RPMI7951 (cell line): ENCODE results near the gene ICOSLG. TPM values are rescaled to one million over a fixed set of nuclear protein-coding genes. Genes with fewer than 3 reads are reported as not detected.
"Not testable (repeated sequence)": the region's sequence is repeated elsewhere in the genome, so short reads cannot be mapped to it uniquely, and the experiment has no call there.

Source experiments
- DNase-seq: peaks from one replicate; pipeline ENCODE4 v3.0.0-alpha.2; 2012; ENCODE audit warnings: low read depth
- total RNA-seq: library from RNA; depleted of rRNA; stranded (reverse); fragments of >200 nt; shearing (Covaris generic); gene quantifications from 2 replicates; pipeline ENCODE4 v1.2.3, GENCODE V29; 2014; rRNA removed

ICOSLG gene, protein sequence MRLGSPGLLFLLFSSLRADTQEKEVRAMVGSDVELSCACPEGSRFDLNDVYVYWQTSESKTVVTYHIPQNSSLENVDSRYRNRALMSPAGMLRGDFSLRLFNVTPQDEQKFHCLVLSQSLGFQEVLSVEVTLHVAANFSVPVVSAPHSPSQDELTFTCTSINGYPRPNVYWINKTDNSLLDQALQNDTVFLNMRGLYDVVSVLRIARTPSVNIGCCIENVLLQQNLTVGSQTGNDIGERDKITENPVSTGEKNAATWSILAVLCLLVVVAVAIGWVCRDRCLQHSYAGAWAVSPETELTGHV
- total RNA-seq = 2.1 and 4.6 TPM in 2 replicates

DNA sequence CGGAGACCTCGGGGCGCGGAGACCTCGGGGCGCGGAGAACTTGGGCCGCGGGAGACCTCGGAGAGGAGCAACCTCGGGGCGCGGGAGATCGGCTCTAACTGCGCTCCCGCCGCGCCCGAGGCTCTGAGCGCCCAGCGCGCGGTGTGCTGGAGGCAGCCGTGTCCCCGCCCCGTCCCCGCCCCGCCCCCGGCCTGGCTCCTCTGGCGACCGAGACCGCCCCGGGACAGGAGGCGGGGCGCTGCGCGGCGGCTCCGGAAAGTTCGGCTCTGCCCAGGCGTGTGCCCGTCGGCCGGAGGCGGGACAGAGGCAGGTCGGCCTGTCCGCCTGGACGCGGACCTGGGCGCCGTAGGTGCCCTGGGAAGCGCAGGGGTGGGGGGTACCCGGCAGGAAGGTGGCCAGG lies at the start of gene ICOSLG:
Gene ICOSLG, minus strand, starts transcription at position 102 of the 400 bp plus-strand sequence. CDS start 126 bp downstream, outside the sequence.
- not testable (repeated sequence) for DNase-seq

GRCh38 chr21:44289381-44290010 lies 48.8 kb upstream of the ICOSLG start:
- no peak for DNase-seq

DNA sequence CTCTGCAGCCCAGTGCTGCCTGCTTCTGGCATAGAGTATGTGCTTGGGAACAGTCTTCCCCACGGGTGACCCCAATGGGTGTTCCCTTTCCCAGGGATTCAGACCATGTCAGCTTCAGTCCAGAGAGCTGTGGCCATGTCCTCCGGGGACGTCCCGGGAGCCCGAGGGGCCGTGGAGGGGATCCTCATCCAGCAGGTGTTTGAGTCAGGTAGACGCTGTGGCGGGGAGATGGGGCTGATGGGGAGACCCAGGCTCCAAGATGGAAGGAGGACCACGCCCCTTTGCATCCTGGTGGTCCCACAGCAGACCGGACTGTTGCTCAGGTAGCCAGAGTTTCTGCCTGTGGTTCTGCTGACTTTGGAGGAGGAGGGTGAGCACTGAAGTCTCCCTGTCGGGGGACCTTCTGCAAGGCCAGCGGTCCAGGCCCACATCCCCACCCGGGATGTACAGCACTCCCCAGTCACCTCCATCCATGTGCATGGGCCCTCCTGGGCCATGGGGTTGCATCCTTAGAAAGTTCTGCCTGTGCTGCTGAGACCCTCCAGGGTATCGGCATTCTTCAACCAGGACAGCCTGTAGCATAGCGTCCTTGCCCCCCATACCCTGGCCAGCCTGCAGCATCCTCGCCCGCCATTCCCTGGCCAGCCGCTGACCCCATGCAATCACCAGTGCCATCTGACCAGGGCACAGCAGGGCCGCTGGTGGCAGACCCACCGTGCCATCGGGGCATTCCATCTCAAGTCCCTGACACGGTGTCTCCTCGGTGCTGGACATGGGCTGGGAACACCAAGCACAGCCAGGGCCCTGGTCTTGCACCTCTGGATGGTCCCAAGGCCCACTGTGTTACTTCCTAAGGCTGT lies 47.7 kb upstream of the ICOSLG start:
- no peak for DNase-seq

DNA sequence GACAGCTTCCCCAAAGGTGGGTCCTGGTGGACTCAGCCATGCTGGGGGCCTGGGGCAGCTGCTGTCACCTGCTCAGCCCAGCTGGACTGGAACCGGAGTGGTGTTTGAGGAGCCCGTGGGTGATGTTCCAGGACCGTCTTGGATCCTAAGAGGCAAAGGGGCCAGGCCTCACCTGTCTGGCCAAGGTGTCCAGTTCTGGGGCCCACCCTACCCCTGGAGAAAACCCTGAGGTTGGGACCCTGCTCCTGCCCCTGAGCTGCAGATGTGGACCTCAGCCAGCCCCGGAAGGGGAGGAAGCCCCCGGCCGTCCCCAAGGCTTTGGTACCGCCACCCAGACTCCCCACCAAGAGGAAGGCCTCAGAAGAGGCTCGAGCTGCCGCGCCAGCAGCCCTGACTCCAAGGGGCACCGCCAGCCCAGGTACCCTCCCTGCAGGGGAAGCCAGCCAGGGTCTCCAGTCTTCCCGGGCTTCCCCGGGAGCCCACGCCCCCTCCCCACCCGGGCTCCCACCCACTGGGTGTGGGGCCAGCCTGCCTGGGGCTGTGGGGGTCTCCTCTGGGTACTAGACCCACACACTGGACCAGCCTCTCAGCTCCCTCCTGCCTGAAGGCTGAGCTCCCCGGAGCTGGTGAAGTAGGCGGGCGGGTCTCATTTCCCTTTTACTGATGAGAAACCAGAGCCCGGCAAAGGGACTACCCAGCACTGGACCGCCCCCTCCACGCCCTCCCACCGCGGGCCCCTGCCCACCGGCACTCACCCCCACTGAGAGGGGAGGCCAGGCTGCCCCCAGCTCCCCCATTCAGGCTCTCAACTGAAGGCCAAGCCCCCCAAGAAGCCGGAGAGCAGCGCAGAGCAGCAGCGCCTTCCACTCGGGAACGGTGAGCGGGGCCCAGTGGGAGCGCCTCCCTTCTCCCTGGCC lies 46.2 kb upstream of the ICOSLG start:
- DNase-seq = no peak

DNA sequence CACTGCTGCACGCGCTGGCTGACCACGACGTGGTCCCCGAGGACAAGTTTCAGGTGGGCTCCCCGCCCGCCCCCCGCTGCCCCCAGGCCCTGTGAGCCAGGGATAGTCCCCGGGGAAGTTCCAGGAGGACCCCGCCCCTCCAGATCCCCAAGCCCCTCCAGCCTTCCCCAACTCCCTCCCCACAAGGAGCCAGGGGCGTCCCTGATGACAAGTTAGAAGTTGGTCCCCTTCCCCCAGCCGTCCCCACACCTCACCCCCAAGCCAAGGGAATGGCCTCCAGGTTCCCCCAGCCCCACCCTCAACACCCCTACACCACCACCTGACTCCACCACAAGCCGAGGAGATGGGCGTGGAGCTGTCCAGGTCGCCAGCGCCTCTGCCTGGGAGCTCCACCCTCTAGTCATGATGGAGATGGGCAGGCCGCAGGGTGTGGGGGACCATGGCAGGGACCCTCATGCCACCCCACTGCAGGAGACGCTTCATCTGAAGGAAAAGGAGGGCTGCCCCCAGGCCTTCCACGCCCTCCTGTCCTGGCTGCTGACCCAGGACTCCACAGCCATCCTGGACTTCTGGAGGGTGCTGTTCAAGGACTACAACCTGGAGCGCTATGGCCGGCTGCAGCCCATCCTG lies 45.5 kb upstream of the ICOSLG start:
- DNase-seq = no peak

- DNase-seq = peak; percentile 51
Measured at GRCh38 chr21:44285138-44285992, 44.6 kb upstream of the ICOSLG start, which contains the start of gene AIRE. AIRE (plus strand) TSS chr21:44285876; CDS start chr21:44286007, 131 bp downstream.

DNA sequence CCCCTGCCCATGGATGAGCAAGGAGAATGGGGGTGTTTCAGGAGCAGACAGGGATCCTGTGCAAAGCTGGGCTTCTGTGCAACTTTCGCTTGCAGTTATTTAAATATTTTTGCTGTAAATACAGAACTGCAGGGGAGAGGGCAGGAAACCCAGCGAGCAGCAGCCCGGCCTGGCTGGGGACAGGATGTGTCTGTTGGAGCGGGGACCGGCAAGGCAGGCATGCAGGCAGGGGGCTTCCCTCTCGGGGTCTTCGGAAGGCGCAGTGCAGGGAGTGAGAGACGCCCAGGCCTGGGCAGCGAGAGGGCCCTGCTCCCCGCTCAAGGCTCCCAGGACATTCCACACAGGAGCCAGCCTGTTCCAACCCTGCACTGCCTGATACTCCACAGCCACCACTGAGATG lies 43.2 kb upstream of the ICOSLG start:
- DNase-seq = no peak

GRCh38 chr21:44283211-44283785 lies 42.6 kb upstream of the ICOSLG start:
- DNase-seq = not testable (repeated sequence)

GRCh38 chr21:44282370-44282769 lies 41.6 kb upstream of the ICOSLG start:
- DNase-seq = no peak

- no peak for DNase-seq
Measured at GRCh38 chr21:44281801-44282200, 41.1 kb upstream of the ICOSLG start.

DNA sequence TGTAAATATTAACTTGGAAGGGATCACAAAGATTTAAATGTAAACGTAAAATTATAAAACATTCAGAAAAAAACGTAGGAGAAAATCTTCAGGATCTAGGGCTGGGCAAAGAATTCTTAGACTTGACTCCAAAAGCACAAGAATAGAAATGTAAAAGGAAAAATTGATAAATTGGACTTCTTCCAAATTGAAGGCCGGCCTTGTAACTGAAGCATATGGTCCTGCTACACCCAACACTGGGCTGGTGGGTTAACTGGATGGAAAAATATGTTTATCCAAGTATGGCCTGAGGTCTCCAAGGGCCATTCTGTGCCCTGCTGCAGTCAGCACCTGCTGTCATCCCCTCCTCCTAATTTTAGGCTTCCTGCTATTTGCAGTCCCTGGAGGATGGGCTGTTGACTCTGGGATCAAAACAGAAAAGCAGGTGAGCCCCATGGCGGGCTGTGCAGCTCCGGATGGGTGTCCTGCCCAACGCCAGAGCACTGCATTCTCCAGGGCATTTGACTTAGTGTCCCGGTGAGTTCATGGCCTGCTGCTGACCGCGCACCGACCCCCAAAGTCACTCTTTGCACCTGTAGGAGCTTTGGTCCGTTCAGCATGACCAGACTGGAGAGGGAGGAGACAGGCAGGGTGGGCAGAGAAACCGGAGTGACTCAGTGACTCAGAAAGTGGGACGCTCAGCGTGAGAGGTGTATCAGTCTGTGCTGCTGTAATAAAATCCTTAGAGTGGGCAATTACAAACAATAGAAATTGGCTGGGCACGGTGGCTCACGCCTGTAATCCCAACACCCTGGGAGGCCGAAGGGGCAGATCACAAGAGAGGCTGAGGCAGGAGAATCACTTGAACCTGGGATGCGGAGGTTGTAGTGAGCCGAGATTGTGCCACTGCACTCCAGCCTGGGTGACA lies 38.9 kb upstream of the ICOSLG start:
- no peak for DNase-seq

- DNase-seq = no peak
Measured at GRCh38 chr21:44275041-44275440, 34.3 kb upstream of the ICOSLG start.

- DNase-seq = no peak
Measured at GRCh38 chr21:44273046-44273445, 32.3 kb upstream of the ICOSLG start.

- DNase-seq = no peak
Measured at GRCh38 chr21:44272284-44272858, 31.6 kb upstream of the ICOSLG start.

GRCh38 chr21:44271558-44272283 lies 31.0 kb upstream of the ICOSLG start:
- DNase-seq = no peak

DNA sequence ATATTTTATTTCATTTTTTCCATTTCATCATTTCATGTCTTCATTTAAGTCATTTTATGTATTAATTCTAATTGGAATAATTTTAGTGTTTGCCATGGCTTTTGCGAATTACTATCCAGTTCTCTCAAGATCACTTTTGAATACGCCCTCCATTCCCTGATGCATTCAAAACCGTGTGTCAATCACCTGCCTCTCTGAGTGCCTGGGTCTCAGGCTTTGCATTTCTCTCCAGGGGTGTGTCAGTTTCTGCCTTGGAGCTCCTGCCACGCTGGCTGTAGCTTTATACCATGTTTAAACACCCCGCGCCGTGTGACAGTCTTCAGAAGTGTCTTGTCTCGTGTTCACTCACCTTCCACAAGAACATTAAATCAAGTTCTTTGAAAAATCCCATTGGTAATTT lies 28.3 kb upstream of the ICOSLG start:
- DNase-seq = no peak

- no peak for DNase-seq
Measured at GRCh38 chr21:44267655-44268142, 27.0 kb upstream of the ICOSLG start.
